PFSK-1 (cell line): ENCODE measurements around the gene SRGN.

Source experiments
- FOXP2 ChIP-seq: optimal IDR thresholded peaks from 2 replicates; pipeline ENCODE3; 2011; ENCODE audit warnings: borderline replicate concordance, control low read depth, inconsistent platforms; ENCODE audit not compliant: insufficient read depth; ENCODE audit errors: extremely low read length, extremely low read depth
- POLR2AphosphoS5 ChIP-seq: IDR thresholded peaks from 2 replicates; pipeline ENCODE4 v1.6.1; 2012; ENCODE audit warnings: low read depth, mild to moderate bottlenecking, control low read depth, low read length, moderate library complexity
- REST ChIP-seq, 2 experiments: IDR thresholded peaks; 2 replicates each; pipeline versions ENCODE4 v1.6.1 to v1.8.0; 2011 to 2012; ENCODE audit warnings: low read depth in 2 of 2, low read length in 2 of 2, control low read depth in 1 of 2, inconsistent platforms in 1 of 2, mild to moderate bottlenecking in 1 of 2, moderate library complexity in 1 of 2; ENCODE audit not compliant: insufficient read depth in 1 of 2
- SIN3A ChIP-seq: IDR thresholded peaks from 2 replicates; pipeline ENCODE4 v1.6.1; 2012; ENCODE audit warnings: mild to moderate bottlenecking, low read length, moderate library complexity, borderline replicate concordance; ENCODE audit not compliant: insufficient read depth
- TAF1 ChIP-seq: IDR thresholded peaks from 2 replicates; pipeline ENCODE4 v1.6.1; 2012; ENCODE audit warnings: low read length, control low read depth, borderline replicate concordance; ENCODE audit not compliant: insufficient read depth

SRGN gene

GRCh38 chr10:69124563-69125268, 36.8 kb downstream of the SRGN start:
- TF ChIP-seq SIN3A (no peak), REST (IDR thresholded peaks at IDR 0.05; ENCODE audit: insufficient read depth in 1 of 2, low read depth in 2 of 2, low read length in 2 of 2) (no peak), POLR2AphosphoS5 (no peak; the same call in 1 of the 2 replicates), FOXP2 (no peak), TAF1 (no peak)

GRCh38 chr10:69125554-69125953, 37.7 kb downstream of the SRGN start:
- TF ChIP-seq REST (IDR thresholded peaks at IDR 0.05; ENCODE audit: insufficient read depth in 1 of 2, low read depth in 2 of 2, low read length in 2 of 2): no peak
- TF ChIP-seq SIN3A: no peak
- TF ChIP-seq POLR2AphosphoS5: no peak
- TF ChIP-seq FOXP2: no peak
- TF ChIP-seq TAF1: no peak

GRCh38 chr10:69130251-69130650, 42.3 kb downstream of the SRGN start:
- no peak for TF ChIP-seq REST (IDR thresholded peaks at IDR 0.05; ENCODE audit: insufficient read depth in 1 of 2, low read depth in 2 of 2, low read length in 2 of 2)
- no peak for TF ChIP-seq SIN3A
- TF ChIP-seq TAF1: no peak
- no peak for TF ChIP-seq POLR2AphosphoS5
- no peak for TF ChIP-seq FOXP2

- TF ChIP-seq SIN3A (no peak), FOXP2 (no peak), TAF1 (no peak), POLR2AphosphoS5 (no peak), REST (IDR thresholded peaks at IDR 0.05; ENCODE audit: insufficient read depth in 1 of 2, low read depth in 2 of 2, low read length in 2 of 2) (no peak)
Measured at GRCh38 chr10:69139961-69140360, 52.1 kb downstream of the SRGN start.

GRCh38 chr10:69141304-69141703, 53.4 kb downstream of the SRGN start:
- TF ChIP-seq REST (IDR thresholded peaks at IDR 0.05; ENCODE audit: insufficient read depth in 1 of 2, low read depth in 2 of 2, low read length in 2 of 2) (no peak), FOXP2 (no peak), TAF1 (no peak), POLR2AphosphoS5 (no peak)
